T-helper 2 cell treated with Interferon-gamma antibody and Interleukin-4, amounts not matched to agents 100 ng/mL and 5 ng/mL, for 36 hours (primary cell): ENCODE measurements around the gene IL20RB. TPM values are rescaled to one million over a fixed set of nuclear protein-coding genes. Genes with fewer than 3 reads are reported as not detected.
"Not testable (repeated sequence)": the region's sequence is repeated elsewhere in the genome, so short reads cannot be mapped to it uniquely, and the experiment has no call there.

Source experiments
- intact Hi-C: fragments of 100-400 bp; cut with micrococcal nuclease; formaldehyde crosslinking; loops from one replicate; pipeline ENCODE4 v1.15.1; 2023
- total RNA-seq: library from RNA; stranded (reverse); gene quantifications from 2 replicates; pipeline ENCODE4 v1.2.3, GENCODE V29; 2022

IL20RB gene
- total RNA-seq, 1 donor from 2014 or later: 3.2 TPM

DNA sequence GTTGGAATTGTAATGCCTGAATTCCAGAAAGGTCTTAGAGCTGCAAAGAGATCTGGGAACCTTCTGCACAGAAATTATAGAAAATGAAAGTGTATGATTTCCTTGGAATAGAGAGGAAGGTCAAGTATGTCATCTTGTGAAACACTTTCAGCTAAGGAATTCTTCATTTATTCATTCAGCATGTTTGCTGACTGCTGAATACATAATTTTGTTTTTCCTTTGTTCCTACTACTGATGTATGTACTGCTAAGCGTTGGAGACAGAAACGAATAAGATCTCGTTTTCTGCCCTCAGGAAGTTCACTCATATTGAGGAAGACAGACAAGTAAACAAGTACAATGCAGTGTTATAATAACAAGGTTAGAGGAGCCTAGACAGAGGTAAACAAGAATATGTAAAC lies 14.3 kb upstream of the IL20RB start:
- intact Hi-C loops: no loop called here

- intact Hi-C loops: no loop called here
These were observed 10.8 kb upstream of the IL20RB start for GRCh38 chr3:136946978-136947377.

DNA sequence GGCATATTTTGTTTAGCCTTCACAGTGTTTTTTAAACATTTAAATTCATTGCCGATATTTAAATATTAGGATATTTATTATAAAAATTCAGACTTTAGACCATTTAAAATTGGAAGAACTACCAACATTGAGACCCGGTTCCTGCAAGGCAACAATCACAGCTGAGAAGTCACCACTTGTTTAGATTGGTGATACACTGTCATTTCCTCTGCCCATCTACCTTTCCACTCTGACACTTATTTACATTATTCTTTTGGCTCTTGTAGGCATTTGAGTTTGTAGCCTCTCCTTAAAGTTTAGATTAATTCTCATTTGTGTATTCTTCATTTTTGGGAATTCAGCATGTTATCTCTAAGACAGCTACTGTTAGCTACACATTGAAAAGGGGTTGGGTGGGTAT lies 10.3 kb upstream of the IL20RB start:
- intact Hi-C loops: no loop called here

DNA sequence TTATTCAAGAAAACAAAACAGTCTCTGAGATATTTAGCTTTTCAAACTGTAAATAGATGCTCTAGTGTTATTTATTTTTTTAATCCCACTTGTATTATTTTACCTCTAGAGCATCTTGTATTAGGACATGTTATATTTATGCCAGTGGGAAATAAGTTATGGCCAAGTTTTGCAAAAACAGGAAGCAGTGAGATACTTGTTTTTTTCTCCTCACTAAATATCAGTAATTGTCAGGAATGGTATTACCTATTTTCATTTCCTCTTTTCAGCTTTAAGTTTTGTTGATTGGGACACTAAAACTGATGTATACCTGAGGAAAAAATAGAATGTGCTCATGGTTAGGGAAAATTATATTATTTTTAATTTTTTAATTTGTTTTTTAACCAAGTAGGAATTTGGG lies 8.6 kb upstream of the IL20RB start:
- intact Hi-C loops: no loop called here

DNA sequence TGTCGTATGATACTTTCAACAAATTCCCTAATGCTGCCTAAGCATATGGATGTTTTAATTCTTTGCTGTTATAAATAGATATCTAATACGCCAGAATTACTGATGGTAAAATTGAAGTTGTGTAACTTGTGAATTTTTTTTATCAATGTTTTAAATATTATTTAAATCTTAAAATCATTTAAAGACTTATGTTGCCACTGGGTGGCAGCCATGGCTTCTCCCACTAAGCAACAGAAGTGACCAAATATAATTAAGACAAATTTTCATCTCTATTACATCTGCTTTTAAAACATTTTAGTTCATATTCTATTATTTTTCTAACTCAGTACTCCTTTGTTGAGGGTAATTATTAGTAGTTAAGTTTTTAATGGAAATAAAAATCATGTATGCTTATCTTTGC lies 8.1 kb upstream of the IL20RB start:
- intact Hi-C loops: no loop called here

DNA sequence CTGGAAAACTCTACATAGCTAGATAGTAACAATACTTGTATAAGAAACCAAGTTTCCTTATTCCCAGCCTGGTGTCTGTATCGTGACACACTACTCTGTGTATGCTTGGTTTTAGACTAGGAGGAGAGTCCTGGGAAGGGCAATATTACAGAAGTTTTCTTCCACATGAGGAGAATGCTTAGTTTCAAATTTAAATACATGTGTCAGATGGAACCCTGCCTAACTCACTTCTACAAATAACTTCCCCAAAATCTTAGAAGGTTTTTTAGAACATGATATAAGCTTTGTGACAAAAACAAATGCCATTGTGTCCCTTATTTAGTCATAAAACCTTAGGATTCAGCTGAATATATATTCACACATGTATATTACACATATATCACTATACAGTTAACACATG lies 7.2 kb upstream of the IL20RB start:
- intact Hi-C loops: no loop called here

GRCh38 chr3:136952292-136952691 lies 5.5 kb upstream of the IL20RB start:
- intact Hi-C loops: no loop called here

DNA sequence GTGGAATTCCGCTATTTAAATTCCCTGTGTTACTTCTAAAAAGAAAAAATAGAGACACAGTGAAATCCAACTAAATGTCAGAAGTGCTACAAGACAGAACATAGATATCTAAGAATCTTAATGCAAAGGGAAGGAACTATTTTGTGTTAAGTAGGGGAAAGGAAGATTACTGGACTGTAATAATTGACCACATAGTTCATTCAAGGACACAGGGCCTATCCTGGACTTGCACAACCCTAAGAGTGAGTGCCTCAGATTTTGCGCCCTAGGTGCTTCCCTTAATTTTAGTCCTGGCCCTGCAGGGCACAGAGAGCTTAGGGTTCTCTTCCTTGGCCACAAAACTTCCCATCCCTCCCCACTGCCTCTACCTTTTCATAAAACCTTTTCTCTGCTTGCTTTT lies 3.5 kb upstream of the IL20RB start:
- intact Hi-C loops: no loop called here

DNA sequence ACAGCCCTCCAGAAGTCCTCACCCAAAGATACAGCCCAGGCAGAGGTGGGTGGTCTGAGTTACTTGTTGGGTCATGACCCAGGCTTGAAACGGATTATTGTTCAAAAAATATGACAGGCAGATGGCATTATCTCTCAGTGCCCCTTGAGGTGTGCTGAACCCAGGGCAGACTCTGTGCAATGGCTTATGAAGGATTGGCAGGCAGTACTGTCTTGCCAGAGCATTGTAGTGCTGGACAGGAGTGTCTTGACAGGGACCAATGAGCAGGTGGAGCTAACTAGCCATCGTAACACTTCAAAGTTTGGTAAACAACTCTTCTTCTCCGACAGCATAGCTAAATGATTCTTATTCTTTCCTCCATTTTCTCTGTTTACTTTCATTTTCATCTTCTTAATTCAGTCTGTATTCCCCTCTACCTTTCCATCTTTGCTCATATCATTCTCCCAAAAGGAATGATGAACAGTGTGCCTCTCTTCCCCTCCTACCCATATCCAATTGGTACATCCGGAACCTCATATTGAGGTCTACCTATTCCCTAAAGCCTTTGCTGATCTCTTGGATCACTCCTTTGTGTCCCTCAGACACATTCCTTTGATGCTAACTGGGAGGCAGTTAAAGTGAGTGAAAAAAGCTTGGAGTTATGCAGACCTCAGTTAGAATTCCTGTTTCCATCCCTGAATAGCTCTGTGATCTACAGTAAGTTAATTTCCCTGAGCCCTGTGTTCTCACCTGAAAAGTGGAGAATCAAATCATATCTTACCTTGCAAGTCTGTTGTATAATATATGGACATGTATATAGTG lies 2.6 kb upstream of the IL20RB start:
- intact Hi-C loops: no loop called here

- intact Hi-C loops: no loop called here
These were observed 2.0 kb upstream of the IL20RB start for GRCh38 chr3:136955813-136956212.

DNA sequence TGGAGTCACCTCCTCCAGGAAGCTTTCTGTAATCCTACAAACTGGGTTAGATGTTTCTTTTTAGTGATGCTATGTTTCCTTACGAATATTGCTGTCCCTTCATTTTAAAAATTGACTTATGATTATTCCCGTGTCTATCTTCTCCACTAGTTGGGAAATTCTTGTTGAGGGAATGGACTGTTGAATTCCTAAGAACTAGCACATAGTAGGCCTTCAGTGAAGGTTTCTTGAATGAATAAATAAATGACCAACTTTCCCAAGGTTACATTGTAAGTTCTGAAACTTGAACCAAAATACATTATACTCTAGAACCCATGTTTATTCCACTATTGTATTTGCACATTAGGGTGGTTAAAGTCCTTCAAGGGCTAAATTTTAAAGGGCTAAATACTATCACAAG lies 812 bp upstream of the IL20RB start:
- intact Hi-C loops: no loop called here

DNA sequence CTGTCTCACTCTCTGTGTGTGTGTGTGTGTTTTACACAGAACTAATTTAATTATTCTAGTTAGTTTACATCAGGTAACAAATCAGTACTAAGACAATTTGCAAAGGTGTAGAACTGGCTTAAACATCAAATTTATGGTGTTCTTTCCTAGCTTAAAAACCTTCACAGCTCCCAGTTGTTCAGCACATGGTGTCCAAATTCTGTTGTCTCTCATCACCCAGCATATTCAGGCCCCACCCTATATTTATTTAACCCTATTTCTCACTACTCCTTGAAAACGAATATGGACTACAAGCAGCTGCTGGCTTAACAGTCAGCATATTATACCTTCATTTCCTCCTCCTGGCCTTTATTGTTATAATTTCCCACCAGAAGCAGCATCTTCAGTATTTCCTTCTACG lies 1.2 kb downstream of the IL20RB start:
- intact Hi-C loops: no loop called here

DNA sequence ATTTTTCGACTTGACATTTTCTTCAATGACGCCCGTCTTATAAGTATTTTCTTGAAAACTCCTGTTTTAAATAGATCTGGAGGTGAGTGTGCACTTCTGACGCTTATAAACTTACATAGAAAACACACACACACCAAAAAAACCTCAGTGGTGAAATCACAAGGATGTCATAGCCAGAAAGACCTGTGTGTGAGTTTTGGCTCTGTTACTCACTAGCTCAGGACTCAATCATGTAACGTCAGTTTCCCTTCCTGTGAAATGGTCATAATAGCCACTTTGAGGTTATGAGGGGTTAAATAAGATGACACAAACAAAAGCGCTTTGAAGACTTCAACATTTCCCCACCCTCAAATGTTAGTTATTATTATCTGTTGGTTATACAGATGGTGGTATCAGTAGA lies 1.8 kb downstream of the IL20RB start:
- intact Hi-C loops: no loop called here

DNA sequence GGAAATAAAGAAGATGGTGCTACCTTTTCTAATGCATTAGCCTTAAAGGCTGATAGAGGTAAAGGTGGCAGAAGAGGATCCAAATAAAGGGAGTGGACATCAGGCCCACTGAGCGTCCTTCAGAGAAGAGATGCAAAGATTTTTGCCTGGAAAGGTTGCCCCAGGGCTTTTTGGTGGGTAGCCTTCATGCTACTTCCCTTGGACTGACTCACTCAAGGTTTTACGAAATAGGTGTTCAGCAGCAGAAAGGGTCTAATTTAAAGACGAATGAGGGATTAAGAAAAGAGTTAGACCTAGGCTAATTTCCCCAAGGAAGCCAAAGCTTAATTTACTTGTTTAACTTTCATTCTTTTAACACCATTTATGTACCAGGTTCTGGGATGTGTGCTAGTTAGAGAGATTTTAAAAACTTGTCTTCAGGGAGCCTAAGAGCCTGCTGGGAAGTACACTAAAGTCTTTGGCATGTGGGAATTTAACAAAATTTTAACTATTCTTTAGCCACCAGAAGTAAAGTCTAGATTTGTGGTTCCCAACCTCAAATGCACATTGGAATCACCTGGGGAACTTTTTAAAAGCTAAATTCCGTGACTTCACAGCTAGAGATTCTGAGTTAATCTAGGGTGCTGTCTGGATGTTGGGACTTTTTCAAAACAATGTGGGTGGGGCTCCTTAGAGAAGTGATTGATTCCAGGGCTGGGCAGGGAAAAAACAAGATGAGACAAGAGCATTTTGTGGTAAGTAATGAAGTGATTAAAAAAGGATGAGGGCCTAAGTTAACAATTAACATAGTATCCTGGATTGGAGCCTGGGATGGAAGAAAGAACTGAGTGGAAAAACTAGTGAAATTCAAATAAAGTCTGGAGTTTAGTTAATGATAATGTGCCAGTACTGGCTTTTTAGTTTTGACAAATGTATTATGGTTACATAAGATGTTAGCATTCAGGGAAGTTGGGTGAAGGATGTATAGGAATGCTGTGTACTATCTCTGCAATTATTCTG lies 3.4 kb downstream of the IL20RB start:
- intact Hi-C loops: no loop called here

DNA sequence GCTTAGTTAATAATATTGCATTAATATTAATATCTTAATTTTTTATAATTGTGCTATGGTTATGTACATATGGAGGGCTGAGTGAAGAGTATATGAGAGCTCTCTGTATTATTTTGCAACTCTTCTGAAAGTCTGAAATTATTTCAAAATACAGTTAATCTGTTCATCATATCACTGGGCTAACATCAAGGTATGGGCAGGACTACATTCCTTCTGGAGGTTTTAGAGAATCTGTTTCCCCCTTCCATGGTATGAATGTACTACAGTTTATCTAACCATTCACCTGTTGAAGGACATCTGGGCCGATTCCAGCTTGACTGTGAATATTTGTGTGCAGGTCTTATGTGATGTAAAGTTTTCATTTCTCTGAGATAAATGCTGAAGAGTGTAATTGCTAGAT lies 5.1 kb downstream of the IL20RB start:
- intact Hi-C loops: no loop called here

GRCh38 chr3:136969539-136969938 lies 11.8 kb downstream of the IL20RB start:
- intact Hi-C loops: not testable (repeated sequence)

GRCh38 chr3:136973352-136973751 lies 15.6 kb downstream of the IL20RB start:
- intact Hi-C loops: no loop called here

DNA sequence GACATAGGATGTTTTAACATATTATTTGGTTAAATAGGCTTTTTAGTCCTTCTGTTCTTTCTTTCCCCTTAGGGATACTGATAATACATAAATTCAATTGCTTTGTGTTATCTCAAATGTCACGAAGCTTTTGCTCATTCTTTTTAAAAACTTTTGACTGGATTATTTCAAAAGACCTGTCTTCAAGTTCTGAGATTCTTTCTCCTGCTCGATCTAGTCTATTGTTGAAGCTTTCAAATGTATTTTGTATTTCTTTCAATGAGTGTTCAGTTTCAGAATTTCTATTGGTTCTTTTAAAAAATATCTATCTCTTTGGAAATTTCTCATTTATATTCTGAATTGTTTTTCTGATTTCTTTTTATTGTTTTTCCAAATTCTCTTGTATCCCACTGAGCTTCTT lies 16.9 kb downstream of the IL20RB start:
- intact Hi-C loops: no loop called here

DNA sequence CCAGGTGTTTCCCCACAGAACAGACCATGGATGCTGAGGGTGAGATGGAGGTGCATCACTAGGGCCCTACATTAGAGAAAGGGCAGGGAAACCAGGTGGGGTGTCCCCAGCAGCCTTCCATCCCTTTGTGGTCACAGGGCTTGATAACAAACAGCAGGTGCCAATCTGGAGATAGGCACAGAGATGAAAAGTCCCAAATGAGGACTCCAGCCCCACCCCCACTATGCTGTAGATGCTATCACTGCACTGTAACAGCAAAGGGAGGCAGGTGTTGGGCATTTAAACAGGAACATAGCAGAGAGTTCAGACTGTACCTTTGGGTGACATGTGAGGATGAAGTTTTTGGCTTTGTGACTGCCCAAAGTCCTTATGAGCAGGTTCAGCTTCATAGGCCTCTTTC lies 21.4 kb downstream of the IL20RB start:
- intact Hi-C loops: no loop called here

GRCh38 chr3:136979684-136980083 lies 21.9 kb downstream of the IL20RB start:
- intact Hi-C loops: no loop called here

GRCh38 chr3:136982033-136982432 lies 24.2 kb downstream of the IL20RB start:
- intact Hi-C loops: no loop called here

- intact Hi-C loops: no loop called here
These were observed 24.8 kb downstream of the IL20RB start for GRCh38 chr3:136982520-136983138.
